ENCODE data around the gene ZBTB24.

GRCh38 chr6:109421184-109421583, 61.8 kb downstream of the ZBTB24 start:
- TF ChIP-seq CTCF (IDR thresholded peaks at IDR 0.05) (no peak), POLR2A (IDR thresholded peaks at IDR 0.05) (no peak)

Data from thyroid gland (tissue), 4 donors.